BLaER1 (cell line): ENCODE measurements around the gene SDS.

Experiments used
- H3K27ac ChIP-seq: shearing (Covaris generic); formaldehyde crosslinking; 2 replicates; pipeline ENCODE4 v1.8.1; 2022
- H3K27me3 ChIP-seq: shearing (Covaris generic); formaldehyde crosslinking; 2 replicates; pipeline ENCODE4 v1.8.1; 2022
- H3K36me3 ChIP-seq: shearing (Covaris generic); formaldehyde crosslinking; 2 replicates; pipeline ENCODE4 v1.8.1; 2022
- H3K4me1 ChIP-seq: shearing (Covaris generic); formaldehyde crosslinking; 2 replicates; pipeline ENCODE4 v1.8.1; 2022
- H3K4me2 ChIP-seq: shearing (Covaris generic); formaldehyde crosslinking; 2 replicates; pipeline ENCODE4 v1.8.1; 2022
- H3K4me3 ChIP-seq: shearing (Covaris generic); formaldehyde crosslinking; 2 replicates; pipeline ENCODE4 v1.8.1; 2022
- H3K9ac ChIP-seq: shearing (Covaris generic); formaldehyde crosslinking; 2 replicates; pipeline ENCODE4 v1.8.1; 2022
- H3K9me3 ChIP-seq: shearing (Covaris generic); formaldehyde crosslinking; 2 replicates; pipeline ENCODE4 v1.8.1; 2022
- H4K20me1 ChIP-seq: shearing (Covaris generic); formaldehyde crosslinking; 2 replicates; pipeline ENCODE4 v1.8.1; 2022
- Cebpa-rat ChIP-seq: shearing (Covaris generic); IDR thresholded peaks from 2 replicates; pipeline ENCODE4 v1.8.1; 2022

SDS gene

GRCh38 chr12:113440336-113440735, 36.6 kb upstream of the SDS start:
- Histone ChIP-seq H3K4me1 (peaks cover 1% of the 10 kb centered on the region; the same call in 1 of the 2 replicates), H3K9me3 (peaks cover 3% of the 10 kb centered on the region; the same call in 1 of the 2 replicates), H3K27ac (no peak overlapping the region), H3K9ac (no peak overlapping the region), H3K27me3 (no peaks in the 10 kb centered on the region), H3K36me3 (no peaks in the 10 kb centered on the region), H3K4me3 (no peak overlapping the region), H3K4me2 (no peak overlapping the region), H4K20me1 (no peaks in the 10 kb centered on the region)
- no peak for TF ChIP-seq Cebpa-rat

- Histone ChIP-seq H3K27ac (no peak overlapping the region), H3K9ac (no peak overlapping the region), H3K4me1 (no peaks in the 10 kb centered on the region), H3K4me3 (no peak overlapping the region), H3K4me2 (no peak overlapping the region), H4K20me1 (no peaks in the 10 kb centered on the region), H3K9me3 (no peaks in the 10 kb centered on the region), H3K36me3 (no peaks in the 10 kb centered on the region), H3K27me3 (no peaks in the 10 kb centered on the region)
- no peak for TF ChIP-seq Cebpa-rat
Measured at GRCh38 chr12:113439606-113440030, 35.9 kb upstream of the SDS start.

- Histone ChIP-seq H3K27me3 (no peaks in the 10 kb centered on the region), H3K4me3 (no peak overlapping the region), H3K36me3 (no peaks in the 10 kb centered on the region), H3K9ac (no peak overlapping the region), H3K4me2 (no peak overlapping the region), H3K27ac (no peak overlapping the region), H3K4me1 (no peaks in the 10 kb centered on the region), H4K20me1 (no peaks in the 10 kb centered on the region), H3K9me3 (no peaks in the 10 kb centered on the region)
- no peak for TF ChIP-seq Cebpa-rat
Measured at GRCh38 chr12:113439301-113439597, 35.6 kb upstream of the SDS start.

GRCh38 chr12:113438523-113439300, 35.0 kb upstream of the SDS start:
- Histone ChIP-seq H3K36me3 (no peaks in the 10 kb centered on the region), H3K4me2 (no peak overlapping the region), H3K27ac (no peak overlapping the region), H3K9me3 (no peaks in the 10 kb centered on the region), H3K4me1 (no peaks in the 10 kb centered on the region), H3K4me3 (no peak overlapping the region), H3K27me3 (no peaks in the 10 kb centered on the region), H3K9ac (no peak overlapping the region), H4K20me1 (no peaks in the 10 kb centered on the region)
- TF ChIP-seq Cebpa-rat, result no peak

- Histone ChIP-seq H3K4me3 (no peak overlapping the region), H3K9ac (no peak overlapping the region), H3K36me3 (no peaks in the 10 kb centered on the region), H3K4me1 (no peaks in the 10 kb centered on the region), H4K20me1 (no peaks in the 10 kb centered on the region), H3K4me2 (no peak overlapping the region), H3K27ac (no peak overlapping the region), H3K27me3 (no peaks in the 10 kb centered on the region), H3K9me3 (no peaks in the 10 kb centered on the region)
- no peak for TF ChIP-seq Cebpa-rat
Measured at GRCh38 chr12:113437729-113438100, 34.0 kb upstream of the SDS start.

GRCh38 chr12:113436993-113437728, 33.5 kb upstream of the SDS start:
- Histone ChIP-seq H3K9ac (no peak overlapping the region), H3K4me1 (no peaks in the 10 kb centered on the region), H3K27ac (no peak overlapping the region), H4K20me1 (no peaks in the 10 kb centered on the region), H3K9me3 (no peaks in the 10 kb centered on the region), H3K27me3 (no peaks in the 10 kb centered on the region), H3K4me2 (no peak overlapping the region), H3K4me3 (no peak overlapping the region), H3K36me3 (no peaks in the 10 kb centered on the region)
- TF ChIP-seq Cebpa-rat, result no peak

- TF ChIP-seq Cebpa-rat, result no peak
Measured at GRCh38 chr12:113436586-113436985, 32.9 kb upstream of the SDS start.

GRCh38 chr12:113435367-113435766, 31.7 kb upstream of the SDS start:
- H3K9ac ChIP-seq, result no peak overlapping the region
- H3K4me1 ChIP-seq, result no peaks in the 10 kb centered on the region
- H3K4me2 ChIP-seq, result no peak overlapping the region
- no peaks in the 10 kb centered on the region for H4K20me1 ChIP-seq
- H3K27ac ChIP-seq, result no peak overlapping the region
- H3K9me3 ChIP-seq, result no peaks in the 10 kb centered on the region
- H3K4me3 ChIP-seq, result no peak overlapping the region
- H3K36me3 ChIP-seq, result no peaks in the 10 kb centered on the region
- no peaks in the 10 kb centered on the region for H3K27me3 ChIP-seq
- TF ChIP-seq Cebpa-rat, result no peak

More at GRCh38 chr12:113436586-113436985, 32.9 kb upstream of the SDS start:
- Histone ChIP-seq H3K4me1 (no peaks in the 10 kb centered on the region), H3K9ac (no peak overlapping the region), H3K27ac (no peak overlapping the region), H3K27me3 (no peaks in the 10 kb centered on the region), H3K4me3 (no peak overlapping the region), H3K36me3 (no peaks in the 10 kb centered on the region), H3K9me3 (no peaks in the 10 kb centered on the region), H4K20me1 (no peaks in the 10 kb centered on the region), H3K4me2 (no peak overlapping the region)

- TF ChIP-seq Cebpa-rat, result no peak
- H3K4me3 ChIP-seq, result no peak overlapping the region
- no peaks in the 10 kb centered on the region for H3K4me1 ChIP-seq
- H4K20me1 ChIP-seq, result no peaks in the 10 kb centered on the region
- peaks cover 4% of the 10 kb centered on the region; the same call in 1 of the 2 replicates for H3K27me3 ChIP-seq
- no peaks in the 10 kb centered on the region for H3K36me3 ChIP-seq
- H3K27ac ChIP-seq, result no peak overlapping the region
- H3K4me2 ChIP-seq, result no peak overlapping the region
- no peaks in the 10 kb centered on the region; the same call in 1 of the 2 replicates for H3K9me3 ChIP-seq
- H3K9ac ChIP-seq, result no peak overlapping the region
Measured at GRCh38 chr12:113432986-113433385, 29.3 kb upstream of the SDS start.

GRCh38 chr12:113428482-113428881, 24.8 kb upstream of the SDS start:
- H3K9me3 ChIP-seq, result no peaks in the 10 kb centered on the region; the same call in 1 of the 2 replicates
- peaks cover 6% of the 10 kb centered on the region; the same call in 1 of the 2 replicates for H4K20me1 ChIP-seq
- no peak for TF ChIP-seq Cebpa-rat
- H3K27ac ChIP-seq, result no peak overlapping the region
- H3K9ac ChIP-seq, result no peak overlapping the region
- H3K4me3 ChIP-seq, result no peak overlapping the region
- peaks cover 19% of the 10 kb centered on the region for H3K27me3 ChIP-seq
- H3K4me2 ChIP-seq, result no peak overlapping the region
- H3K4me1 ChIP-seq, result peaks cover 9% of the 10 kb centered on the region; the same call in 1 of the 2 replicates
- H3K36me3 ChIP-seq, result no peaks in the 10 kb centered on the region
